ENCODE results near the gene RSPO3.

RSPO3 gene

DNA sequence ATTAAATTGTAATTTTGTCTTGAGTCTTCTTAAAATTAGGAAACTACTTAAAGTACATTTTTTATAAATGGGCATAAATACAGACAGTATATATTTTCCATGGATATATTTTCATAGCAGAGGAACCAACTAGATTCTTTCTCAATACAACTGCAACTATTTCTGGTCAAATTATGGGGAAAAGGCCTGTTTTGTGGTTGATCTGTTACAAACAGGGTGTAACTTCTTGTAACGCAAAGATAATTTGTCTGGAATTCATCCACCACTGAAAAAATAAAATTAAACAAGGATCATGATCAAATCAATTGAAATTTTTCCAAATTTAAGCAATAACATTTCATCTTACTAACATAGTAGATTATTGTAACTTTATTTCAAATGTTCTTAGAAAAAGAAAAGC lies 81.0 kb downstream of the RSPO3 start:
- DNase-seq (ENCODE audit: extremely low spot score): no peak
- POLR2A ChIA-PET: no interaction called here
- CTCF ChIA-PET: no interaction called here
- TF ChIP-seq, protein P1, sequence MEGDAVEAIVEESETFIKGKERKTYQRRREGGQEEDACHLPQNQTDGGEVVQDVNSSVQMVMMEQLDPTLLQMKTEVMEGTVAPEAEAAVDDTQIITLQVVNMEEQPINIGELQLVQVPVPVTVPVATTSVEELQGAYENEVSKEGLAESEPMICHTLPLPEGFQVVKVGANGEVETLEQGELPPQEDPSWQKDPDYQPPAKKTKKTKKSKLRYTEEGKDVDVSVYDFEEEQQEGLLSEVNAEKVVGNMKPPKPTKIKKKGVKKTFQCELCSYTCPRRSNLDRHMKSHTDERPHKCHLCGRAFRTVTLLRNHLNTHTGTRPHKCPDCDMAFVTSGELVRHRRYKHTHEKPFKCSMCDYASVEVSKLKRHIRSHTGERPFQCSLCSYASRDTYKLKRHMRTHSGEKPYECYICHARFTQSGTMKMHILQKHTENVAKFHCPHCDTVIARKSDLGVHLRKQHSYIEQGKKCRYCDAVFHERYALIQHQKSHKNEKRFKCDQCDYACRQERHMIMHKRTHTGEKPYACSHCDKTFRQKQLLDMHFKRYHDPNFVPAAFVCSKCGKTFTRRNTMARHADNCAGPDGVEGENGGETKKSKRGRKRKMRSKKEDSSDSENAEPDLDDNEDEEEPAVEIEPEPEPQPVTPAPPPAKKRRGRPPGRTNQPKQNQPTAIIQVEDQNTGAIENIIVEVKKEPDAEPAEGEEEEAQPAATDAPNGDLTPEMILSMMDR (IDR thresholded peaks at IDR 0.05; ENCODE audit: control extremely low read depth, extremely low read depth, low read depth, missing control alignments): no peak

DNA sequence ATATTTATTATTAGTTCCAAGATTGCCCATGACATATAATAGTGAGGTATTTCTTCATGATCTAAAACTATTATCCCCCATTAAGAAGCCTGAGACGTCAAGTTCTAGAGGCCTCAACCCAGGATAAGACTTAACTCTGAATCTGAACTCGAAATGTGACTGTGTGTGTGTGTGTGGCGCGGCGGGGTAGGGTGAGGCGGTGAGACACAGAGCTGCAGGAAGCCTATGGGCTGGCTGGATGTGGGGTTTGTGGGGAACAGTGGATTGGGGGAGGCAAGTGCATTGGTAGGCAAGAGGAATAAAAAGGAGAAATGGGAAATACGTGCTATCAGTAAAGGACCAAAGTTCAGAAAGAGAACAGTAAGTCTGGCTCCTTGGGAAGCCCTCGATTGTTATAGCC lies 81.6 kb downstream of the RSPO3 start:
- CTCF ChIA-PET: interaction anchor here (1.3 kb wide), 1 partner anchor 13 kb away, joined by 3 read pairs; no protein-coding TSS in a partner anchor
- DNase-seq (ENCODE audit: extremely low spot score): no peak
- POLR2A ChIA-PET: no interaction called here
- TF ChIP-seq, protein P1 (IDR thresholded peaks at IDR 0.05; ENCODE audit: control extremely low read depth, extremely low read depth, low read depth, missing control alignments): no peak

DNA sequence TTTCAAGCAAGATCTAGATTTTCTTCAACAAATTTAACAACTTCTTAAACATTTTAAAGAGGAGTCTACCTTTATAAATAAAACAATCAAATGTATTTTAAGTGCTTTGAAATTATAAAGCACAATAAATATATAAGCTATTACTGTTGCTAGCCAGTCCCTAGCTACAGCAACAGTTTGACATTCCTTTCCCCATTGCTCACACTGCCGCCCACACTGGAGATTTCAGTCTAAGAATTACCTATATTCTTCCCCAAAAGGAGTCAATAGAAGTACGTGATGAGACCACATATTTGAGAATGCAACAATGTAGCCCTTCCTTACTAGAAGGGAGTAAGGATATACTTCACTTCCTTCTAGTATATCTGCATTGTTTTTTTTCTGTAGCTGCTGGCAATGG lies 82.8 kb downstream of the RSPO3 start:
- TF ChIP-seq, protein P1 (IDR thresholded peaks at IDR 0.05; ENCODE audit: control extremely low read depth, extremely low read depth, low read depth, missing control alignments): no peak
- DNase-seq (ENCODE audit: extremely low spot score): no peak
- POLR2A ChIA-PET: no interaction called here
- CTCF ChIA-PET: interaction anchor here (0.8 to 1.3 kb wide), 2 partner anchors 9 to 14 kb away, joined by 3 read pairs; no protein-coding TSS in a partner anchor

DNA sequence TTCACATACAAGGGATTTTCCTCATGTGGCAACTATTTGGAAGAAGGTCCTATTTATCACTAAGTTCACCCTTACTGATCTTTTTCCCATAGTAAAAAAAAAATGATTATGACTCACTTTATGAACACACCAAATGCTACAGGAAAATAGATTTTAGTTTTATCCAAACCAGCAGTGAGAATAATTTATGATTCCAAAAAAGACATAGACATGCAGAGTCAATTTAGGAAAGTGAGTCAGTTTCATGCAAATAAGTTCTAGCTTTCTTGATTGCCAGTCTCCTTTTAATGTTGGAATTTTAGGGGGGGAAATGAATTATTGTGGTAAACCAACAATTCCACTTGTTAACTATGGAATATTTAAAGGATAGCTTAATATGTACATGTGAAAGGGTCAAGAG lies 84.2 kb downstream of the RSPO3 start:
- POLR2A ChIA-PET: no interaction called here
- TF ChIP-seq, protein P1 (IDR thresholded peaks at IDR 0.05; ENCODE audit: control extremely low read depth, extremely low read depth, low read depth, missing control alignments): no peak
- no peak for DNase-seq (ENCODE audit: extremely low spot score)
- CTCF ChIA-PET: no interaction called here

DNA sequence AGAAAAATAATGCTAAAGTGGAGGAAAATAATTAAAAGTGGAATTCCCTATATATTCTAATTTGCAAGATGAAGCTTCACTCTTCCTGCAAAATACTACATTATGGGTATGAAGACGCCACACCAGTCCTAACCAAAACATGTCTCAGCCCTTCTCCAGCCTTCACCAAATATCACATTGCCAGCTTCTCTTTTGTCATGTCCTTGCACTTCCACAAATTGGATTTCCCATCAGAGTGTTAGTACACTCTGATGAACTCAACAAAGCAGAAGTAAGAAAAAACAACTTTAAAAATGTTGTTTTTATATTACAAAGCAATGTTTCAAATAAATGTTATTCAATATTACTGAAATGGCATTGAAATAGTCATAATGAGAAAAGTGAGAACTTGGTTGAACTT lies 85.8 kb downstream of the RSPO3 start:
- TF ChIP-seq, protein P1 (IDR thresholded peaks at IDR 0.05; ENCODE audit: control extremely low read depth, extremely low read depth, low read depth, missing control alignments): no peak
- POLR2A ChIA-PET: no interaction called here
- no peak for DNase-seq (ENCODE audit: extremely low spot score)
- CTCF ChIA-PET: interaction anchor here (1.0 to 1.7 kb wide), 2 partner anchors 14 to 22 kb away, joined by 4 to 5 read pairs; no protein-coding TSS in a partner anchor

DNA sequence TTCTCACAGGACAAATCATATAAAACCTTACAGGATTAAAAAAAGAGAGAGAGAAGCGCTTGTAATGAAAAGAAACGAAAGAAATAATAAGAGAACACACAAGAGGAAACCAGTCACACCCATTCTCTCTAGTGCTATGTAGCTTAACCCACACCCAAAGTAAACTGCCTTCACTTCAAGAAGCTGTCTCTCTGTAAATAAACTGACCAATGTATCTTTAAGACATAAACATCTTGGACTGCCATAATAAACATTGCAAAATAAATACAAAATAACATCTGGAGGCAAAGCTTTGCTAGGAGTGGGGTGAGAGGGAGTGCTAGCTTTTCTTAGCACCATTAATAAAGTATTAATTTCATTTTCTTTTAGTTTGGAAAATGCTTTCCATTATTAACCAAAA lies 86.6 kb downstream of the RSPO3 start:
- DNase-seq (ENCODE audit: extremely low spot score): no peak
- TF ChIP-seq, protein P1 (IDR thresholded peaks at IDR 0.05; ENCODE audit: control extremely low read depth, extremely low read depth, low read depth, missing control alignments): no peak
- CTCF ChIA-PET: interaction anchor here (1.0 to 1.7 kb wide), 2 partner anchors 15 to 22 kb away, joined by 4 to 5 read pairs; no protein-coding TSS in a partner anchor
- POLR2A ChIA-PET: no interaction called here

Measured in GM10248 (cell line).